GM12891 (cell line): ENCODE measurements around the gene PTPN3. TPM values are rescaled to one million over a fixed set of nuclear protein-coding genes. Genes with fewer than 3 reads are reported as not detected.
"Not testable (repeated sequence)": the region's sequence is repeated elsewhere in the genome, so short reads cannot be mapped to it uniquely, and the experiment has no call there.

ENCODE experiments used
- DNase-seq: peaks from one replicate; pipeline ENCODE4 v3.0.0; 2011; ENCODE audit warnings: low spot score; ENCODE audit not compliant: insufficient read length
- FAIRE-seq: peaks from 2 replicates; lab custom pipeline; 2011; peaks lifted over from hg19 to GRCh38; lab: Jason Lieb, UNC
- PAX5 ChIP-seq: IDR thresholded peaks from 2 replicates; pipeline ENCODE4 v1.6.1; 2011; ENCODE audit warnings: low read length, moderate library complexity, mild to moderate bottlenecking; ENCODE audit not compliant: insufficient read depth, severe bottlenecking
- POLR2A ChIP-seq: IDR thresholded peaks from 2 replicates; pipeline ENCODE4 v1.6.1; 2011; ENCODE audit warnings: low read depth, low read length, control low read depth
- POLR2AphosphoS5 ChIP-seq: IDR thresholded peaks from 2 replicates; pipeline ENCODE4 v1.6.1; 2011; ENCODE audit warnings: low read depth, low read length, control low read depth
- POU2F2 ChIP-seq: IDR thresholded peaks from 2 replicates; pipeline ENCODE4 v1.6.1; 2011; ENCODE audit warnings: low read depth, mild to moderate bottlenecking, control low read depth, low read length, moderate library complexity
- SPI1 ChIP-seq: IDR thresholded peaks from 2 replicates; pipeline ENCODE4 v1.6.1; 2011; ENCODE audit warnings: low read depth, low read length, control low read depth
- TAF1 ChIP-seq: IDR thresholded peaks from 2 replicates; pipeline ENCODE4 v1.6.1; 2011; ENCODE audit warnings: low read depth, low read length, control low read depth
- polyA plus RNA-seq: library from polyadenylated mRNA; unstranded; fragments of >200 nt; gene quantifications from one replicate; pipeline ENCODE4 v1.2.1, GENCODE V29; 2012; ENCODE audit warnings: low read depth, missing spikeins, inconsistent platforms; ENCODE audit not compliant: missing spikeins

The PTPN3 gene
- polyA plus RNA-seq = 0.46 TPM

- TF ChIP-seq TAF1 = no peak
- TF ChIP-seq PAX5 = no peak
- no peak for TF ChIP-seq POLR2AphosphoS5
- TF ChIP-seq POU2F2 = no peak
- TF ChIP-seq SPI1 = no peak
- TF ChIP-seq POLR2A = no peak
- FAIRE-seq (no peak), DNase-seq (no peak)
Observed at GRCh38 chr9:109498195-109499092, at the start of gene PTPN3. Gene PTPN3 (minus strand): TSS chr9:109498307. CDS start chr9:109463434, 34,873 bp downstream.

GRCh38 chr9:109544954-109545353 is 46.8 kb upstream of the PTPN3 start:
- not testable (repeated sequence) for DNase-seq, FAIRE-seq

GRCh38 chr9:109542922-109543321 is 44.8 kb upstream of the PTPN3 start:
- no peak for DNase-seq
- TF ChIP-seq POLR2AphosphoS5 (no peak), POU2F2 (no peak), TAF1 (no peak), POLR2A (no peak), PAX5 (no peak), SPI1 (no peak)
- no peak for FAIRE-seq

- FAIRE-seq = no peak
- TF ChIP-seq POLR2AphosphoS5 (no peak), TAF1 (no peak), POU2F2 (no peak), PAX5 (no peak), SPI1 (no peak), POLR2A (no peak)
- no peak for DNase-seq
Observed at GRCh38 chr9:109538346-109538745, 40.2 kb upstream of the PTPN3 start.

GRCh38 chr9:109537288-109537687 is 39.2 kb upstream of the PTPN3 start:
- TF ChIP-seq TAF1 (no peak), SPI1 (no peak), POU2F2 (no peak), POLR2A (no peak), PAX5 (no peak), POLR2AphosphoS5 (no peak)
- FAIRE-seq (no peak), DNase-seq (no peak)

- DNase-seq = no peak
- FAIRE-seq = no peak
- TF ChIP-seq SPI1 (no peak), PAX5 (no peak), TAF1 (no peak), POU2F2 (no peak), POLR2A (no peak), POLR2AphosphoS5 (no peak)
Observed at GRCh38 chr9:109536859-109537258, 38.8 kb upstream of the PTPN3 start.

- no peak for TF ChIP-seq PAX5
- no peak for TF ChIP-seq TAF1
- no peak for TF ChIP-seq POLR2A
- FAIRE-seq = no peak
Observed at GRCh38 chr9:109535365-109535764, 37.3 kb upstream of the PTPN3 start.

GRCh38 chr9:109534151-109534550 is 36.0 kb upstream of the PTPN3 start:
- DNase-seq (no peak), FAIRE-seq (no peak)
- no peak for TF ChIP-seq POLR2AphosphoS5
- no peak for TF ChIP-seq TAF1
- TF ChIP-seq PAX5 = no peak
- no peak for TF ChIP-seq SPI1
- TF ChIP-seq POLR2A = no peak
- TF ChIP-seq POU2F2 = no peak

More at GRCh38 chr9:109535365-109535764, 37.3 kb upstream of the PTPN3 start:
- DNase-seq = no peak

- DNase-seq, FAIRE-seq: not testable (repeated sequence)
Observed at GRCh38 chr9:109532652-109533051, 34.5 kb upstream of the PTPN3 start.

- TF ChIP-seq POU2F2 (no peak), TAF1 (no peak), POLR2AphosphoS5 (no peak), SPI1 (no peak), POLR2A (no peak), PAX5 (no peak)
- DNase-seq = no peak
- no peak for FAIRE-seq
Observed at GRCh38 chr9:109522106-109522505, 24.0 kb upstream of the PTPN3 start.
